GM18499 (cell line): ENCODE measurements around the gene TRPM8.

Experiments used
- ATAC-seq: cut with Tn5 transposase; IDR thresholded peaks from one replicate; pipeline ENCODE4 v1.9.1; 2021; ENCODE audit warnings: moderate number of reproducible peaks; ENCODE audit not compliant: insufficient read depth, unreplicated experiment

Gene TRPM8

DNA sequence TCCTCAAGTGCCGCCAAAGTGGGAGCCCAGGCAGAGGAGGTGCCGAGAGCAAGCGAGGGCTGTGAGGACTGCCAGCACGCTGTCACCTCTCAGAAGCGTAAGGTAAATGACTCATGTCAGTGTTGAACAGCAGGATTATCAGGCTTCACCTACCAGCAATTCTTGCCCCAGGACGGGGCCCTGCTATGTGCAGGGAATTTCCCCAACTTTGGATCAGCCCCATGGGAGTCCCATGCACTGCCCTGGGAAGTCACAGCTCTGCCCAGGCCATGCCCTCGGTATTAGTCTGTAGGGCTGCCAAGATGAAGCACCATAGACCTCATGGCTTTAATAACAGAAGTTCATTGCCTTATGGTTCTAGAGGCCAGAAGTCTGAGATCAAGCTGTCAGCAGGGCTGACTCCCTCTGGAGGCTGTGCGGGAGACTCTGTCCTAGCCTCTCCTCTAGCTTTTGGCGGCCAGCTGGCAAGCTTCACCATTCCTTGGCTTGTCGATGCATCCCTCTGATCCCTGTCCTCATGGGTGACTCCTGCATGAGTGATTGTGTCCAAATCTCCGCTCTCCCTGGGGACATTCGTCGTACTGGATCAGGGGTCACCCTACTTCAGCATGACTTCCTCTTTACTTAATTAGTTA is 55.9 kb downstream of the TRPM8 start:
- ATAC-seq, result no peak

DNA sequence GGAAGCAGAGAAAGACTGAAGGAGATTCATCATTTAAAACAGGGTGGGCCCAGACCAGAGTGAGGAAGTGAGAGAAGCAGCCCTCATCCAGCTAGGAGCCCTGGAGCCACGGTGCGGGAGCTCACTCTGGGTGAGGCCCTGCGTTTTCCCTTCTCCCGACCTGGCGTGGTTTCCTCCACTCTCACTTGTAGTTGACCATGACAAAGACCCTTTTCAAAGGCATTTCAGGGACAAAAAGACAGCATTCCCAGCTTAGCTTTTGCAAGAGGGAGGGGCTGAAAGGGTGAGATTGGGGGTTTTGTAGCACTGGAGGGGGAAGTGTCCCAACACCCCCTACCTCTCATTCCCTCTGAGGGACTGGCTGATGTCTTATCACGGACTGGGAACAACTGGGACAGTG is 56.6 kb downstream of the TRPM8 start:
- ATAC-seq, result no peak

GRCh38 chr2:233974530-233975071 is 57.4 kb downstream of the TRPM8 start:
- ATAC-seq, result no peak

- ATAC-seq, result no peak
Observed at GRCh38 chr2:233976087-233976486, 58.9 kb downstream of the TRPM8 start.

DNA sequence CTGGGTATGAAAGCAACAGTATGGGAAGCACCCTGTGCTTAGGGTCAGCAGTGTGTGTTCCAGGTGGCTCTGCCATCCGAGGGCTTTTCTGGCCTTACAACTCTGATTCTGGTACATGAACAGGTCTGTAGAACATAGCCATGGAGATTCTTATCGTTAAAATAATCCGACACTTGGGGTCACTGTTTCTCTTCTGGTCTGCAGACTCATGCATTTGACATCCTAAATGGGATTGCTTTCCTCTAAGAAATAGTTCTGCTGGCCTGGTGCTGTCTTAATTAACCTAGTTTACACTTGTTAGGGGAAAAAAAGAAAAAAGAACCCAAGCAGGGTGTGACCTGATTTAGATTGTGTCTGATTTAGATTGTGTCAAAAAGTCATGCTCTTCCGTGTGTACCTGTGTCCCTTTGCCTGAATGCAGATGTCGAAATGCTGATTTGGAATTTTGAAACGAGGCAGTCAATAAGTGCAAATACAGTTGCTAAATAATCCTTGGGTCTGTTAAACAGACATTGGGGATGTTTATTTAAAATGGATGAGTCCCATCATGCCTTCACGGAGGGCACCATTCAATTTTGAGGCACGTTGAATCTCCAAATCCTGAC is 59.6 kb downstream of the TRPM8 start:
- no peak for ATAC-seq

- ATAC-seq, result no peak
Observed at GRCh38 chr2:233977296-233977837, 60.2 kb downstream of the TRPM8 start.

GRCh38 chr2:233979748-233980147 is 62.6 kb downstream of the TRPM8 start:
- ATAC-seq, result no peak

GRCh38 chr2:233980955-233981561 is 63.9 kb downstream of the TRPM8 start:
- ATAC-seq, result no peak

- ATAC-seq, result no peak
Observed at GRCh38 chr2:233981574-233982420, 64.6 kb downstream of the TRPM8 start.

GRCh38 chr2:233982421-233983121 is 65.4 kb downstream of the TRPM8 start:
- no peak for ATAC-seq

DNA sequence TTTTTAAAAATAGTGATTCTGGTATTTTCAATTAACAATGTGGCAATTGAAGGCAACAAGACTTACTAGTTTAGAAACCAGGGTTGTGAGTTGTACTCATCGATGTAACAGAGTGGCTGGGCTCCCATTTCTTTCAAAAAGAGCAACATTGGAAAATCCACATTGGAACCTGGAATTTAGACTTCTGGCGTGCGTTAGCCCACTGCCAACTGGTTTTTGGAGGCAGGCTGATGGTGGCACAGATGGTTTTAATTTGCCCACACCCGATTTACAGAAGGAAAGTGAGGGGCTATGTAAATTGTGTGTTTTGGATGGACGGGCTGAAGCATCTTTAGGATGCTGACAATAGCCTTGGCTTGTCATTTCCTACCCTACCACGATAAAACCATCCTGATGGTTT is 66.3 kb downstream of the TRPM8 start:
- no peak for ATAC-seq

DNA sequence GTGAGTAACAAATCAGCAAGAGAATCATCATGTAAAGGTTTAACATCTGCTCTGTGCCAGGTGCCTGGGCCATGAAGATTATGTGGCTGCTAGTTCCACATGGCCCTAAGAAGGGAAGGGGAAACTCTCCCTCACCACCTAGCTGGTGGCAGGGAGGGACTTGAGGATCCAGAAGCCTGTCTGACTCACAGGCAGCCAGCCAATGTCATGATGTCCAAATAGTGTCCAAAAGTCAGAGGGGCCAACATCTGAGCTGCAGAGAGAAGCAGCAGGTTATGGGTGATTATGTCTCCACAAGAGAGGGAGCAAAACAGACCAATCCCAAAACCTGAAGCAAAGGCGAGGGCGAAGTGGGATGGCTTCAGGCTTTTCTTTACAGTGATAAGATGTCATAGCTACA is 71.4 kb downstream of the TRPM8 start:
- no peak for ATAC-seq

DNA sequence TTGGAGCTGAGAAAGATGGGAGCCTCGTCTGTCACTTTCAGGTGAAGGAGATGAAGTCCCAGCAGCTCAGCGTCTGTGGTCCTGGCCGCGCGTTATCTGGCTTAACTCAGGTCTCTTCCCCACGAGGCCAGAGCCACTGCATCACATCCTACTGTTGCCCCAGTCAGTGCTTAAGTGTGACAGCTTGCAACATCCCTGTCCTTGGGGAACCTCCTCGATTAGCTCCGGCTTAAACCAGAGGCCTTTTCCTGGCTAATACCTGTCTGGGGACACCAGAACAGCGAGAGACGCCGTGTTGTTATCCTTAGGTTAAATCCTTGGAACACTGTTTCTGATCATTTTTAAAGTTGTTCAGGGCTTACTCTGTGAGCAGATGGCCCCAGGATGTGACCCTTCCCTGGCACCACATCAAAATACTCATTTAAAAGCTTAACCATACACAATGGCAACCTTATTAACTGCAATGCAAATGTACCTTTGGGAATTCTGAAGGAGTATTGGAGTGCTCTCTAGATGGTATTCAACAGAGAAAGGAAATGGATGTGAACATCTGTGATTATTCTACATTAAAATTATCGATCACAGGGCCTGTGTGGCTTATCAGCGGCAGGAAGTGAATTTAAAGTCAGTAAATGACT is 72.2 kb downstream of the TRPM8 start:
- ATAC-seq, result no peak

DNA sequence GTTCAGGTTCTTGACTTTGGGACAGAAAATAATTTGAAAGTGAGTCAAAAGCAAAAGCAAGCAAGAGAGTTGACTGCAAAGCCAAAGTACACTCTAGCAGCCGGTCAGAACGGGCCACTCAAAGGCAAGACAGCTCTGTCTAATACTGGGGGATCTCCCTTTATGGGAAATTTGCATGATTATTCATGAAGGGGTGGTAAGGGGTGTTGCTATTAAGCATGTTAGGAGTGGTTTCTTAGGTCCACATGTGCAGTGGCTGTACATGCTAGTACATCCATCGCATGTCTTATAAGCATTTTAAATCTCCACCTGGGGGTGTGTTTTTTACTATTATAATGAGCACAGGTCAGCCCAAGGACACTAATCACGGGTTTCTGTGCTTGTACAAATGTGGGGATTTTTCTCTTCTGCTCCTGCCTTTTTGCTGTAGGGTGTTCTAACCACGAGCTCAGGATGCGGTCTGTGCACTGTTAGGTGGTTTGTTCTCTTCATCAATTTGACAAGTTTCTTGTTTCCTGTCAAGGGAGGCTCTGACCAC is 73.2 kb downstream of the TRPM8 start:
- ATAC-seq, result no peak

DNA sequence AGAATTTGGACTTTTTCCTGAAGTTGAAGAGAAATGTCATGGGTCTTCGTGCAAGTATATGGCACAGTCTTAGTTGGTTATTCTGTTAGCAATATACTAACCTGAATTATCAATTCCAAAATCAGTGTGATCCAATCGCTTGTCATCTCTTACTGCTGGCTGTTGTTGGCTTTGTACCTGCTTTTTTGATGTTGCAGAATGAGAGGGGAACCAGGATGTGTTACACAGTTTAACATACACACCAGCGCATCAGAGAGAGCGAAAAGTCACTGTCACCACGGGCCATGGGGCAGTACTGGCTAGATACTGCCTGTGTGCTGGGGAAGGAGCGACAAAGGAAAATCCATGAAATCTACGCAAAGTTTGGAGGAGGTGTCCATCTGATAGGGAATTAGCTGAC is 74.0 kb downstream of the TRPM8 start:
- no peak for ATAC-seq

- ATAC-seq, result no peak
Observed at GRCh38 chr2:233992513-233993217, 75.5 kb downstream of the TRPM8 start.

- no peak for ATAC-seq
Observed at GRCh38 chr2:233993461-233993860, 76.3 kb downstream of the TRPM8 start.

DNA sequence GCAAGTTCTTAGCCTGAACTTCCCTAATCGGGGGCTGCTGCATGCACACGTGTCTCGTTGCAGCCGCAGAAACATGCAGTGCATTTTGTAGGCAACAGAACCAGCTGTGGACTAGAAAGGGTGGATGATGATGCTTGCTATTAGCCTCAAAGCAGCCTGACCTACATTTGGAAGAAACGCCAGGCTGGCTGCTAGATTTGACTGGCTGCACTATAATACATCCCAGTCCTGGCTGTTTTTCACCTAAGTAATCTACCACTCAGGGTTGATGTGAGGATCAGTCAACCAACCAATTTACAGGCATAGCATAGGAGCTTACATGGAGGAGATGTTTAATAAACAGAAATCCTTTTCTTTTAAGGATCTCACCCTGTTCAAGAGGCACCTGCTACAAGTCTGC is 77.0 kb downstream of the TRPM8 start:
- ATAC-seq, result no peak

DNA sequence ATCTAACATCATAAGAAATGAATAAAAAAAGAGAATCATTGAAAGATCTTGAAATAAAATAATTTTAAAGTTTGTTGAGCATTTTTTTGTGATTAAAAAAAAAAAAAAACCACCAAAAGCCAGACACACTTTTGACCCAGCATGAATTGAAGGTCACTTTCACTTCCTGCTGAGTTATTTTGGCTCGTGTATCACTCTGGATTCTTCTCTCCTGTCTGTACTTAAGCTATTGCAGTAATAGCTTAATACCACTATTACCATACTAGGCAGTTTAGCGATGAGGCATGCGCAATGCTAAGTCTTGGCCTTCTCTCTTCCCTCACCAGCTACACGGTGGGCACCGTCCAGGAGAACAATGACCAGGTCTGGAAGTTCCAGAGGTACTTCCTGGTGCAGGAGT is 78.8 kb downstream of the TRPM8 start:
- no peak for ATAC-seq
